ENCODE measurements around the gene FAM187B.
"Not testable (repeated sequence)": the region's sequence is repeated elsewhere in the genome, so short reads cannot be mapped to it uniquely, and the experiment has no call there.

The FAM187B gene

DNA sequence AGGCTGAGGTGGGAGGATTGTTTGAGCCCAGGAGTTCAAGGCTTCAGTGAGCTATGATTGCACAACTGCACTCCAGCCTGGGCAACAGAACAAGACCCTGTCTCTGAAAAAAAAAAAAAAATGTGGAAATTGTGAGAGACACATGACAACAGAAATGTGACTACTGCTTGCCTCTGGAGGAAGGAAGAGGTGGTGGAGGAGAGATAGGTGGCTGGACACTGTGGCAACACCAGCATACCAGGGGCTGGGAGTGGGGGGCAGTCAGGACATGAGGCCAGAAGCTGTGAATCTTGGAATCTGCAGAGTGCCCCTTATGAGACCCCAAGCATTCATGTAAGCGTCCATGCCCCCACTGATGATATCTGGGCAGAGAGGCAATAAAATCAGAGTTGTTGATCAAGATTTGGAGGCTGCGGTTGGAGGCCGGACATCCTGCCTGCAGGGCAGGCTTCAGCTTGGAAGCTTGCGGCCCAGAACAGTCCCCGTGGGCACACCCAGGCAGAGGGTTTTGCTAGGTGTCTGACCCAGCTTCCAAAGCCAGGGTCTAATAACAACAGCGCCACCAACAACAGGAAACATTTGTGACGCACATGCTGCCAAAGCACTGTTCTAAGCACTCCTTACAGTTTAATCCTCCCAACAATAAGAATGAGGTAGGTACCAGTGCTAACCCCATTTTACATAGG lies 16.9 kb downstream of the FAM187B start:
- peak; percentile 60 for DNase-seq

DNA sequence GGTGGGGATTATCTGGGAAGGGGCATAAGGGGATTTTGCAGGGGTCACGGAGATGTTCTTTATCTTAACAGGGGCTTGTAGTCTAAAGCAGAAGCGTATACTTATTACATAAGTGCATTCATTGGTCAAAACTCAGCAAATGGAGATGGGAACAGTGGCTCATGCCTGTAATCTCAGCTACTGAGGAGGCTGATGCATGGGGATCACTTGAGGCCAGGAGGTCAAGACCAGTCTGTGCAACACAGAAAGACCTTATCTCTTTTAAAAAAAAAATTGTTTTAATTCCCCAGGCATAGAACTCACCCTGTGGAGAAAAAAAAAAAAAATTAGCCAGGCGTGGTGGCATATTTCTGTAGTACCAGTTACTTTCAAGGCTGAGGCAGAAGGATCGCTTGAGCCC lies 18.9 kb downstream of the FAM187B start:
- no peak for DNase-seq

DNA sequence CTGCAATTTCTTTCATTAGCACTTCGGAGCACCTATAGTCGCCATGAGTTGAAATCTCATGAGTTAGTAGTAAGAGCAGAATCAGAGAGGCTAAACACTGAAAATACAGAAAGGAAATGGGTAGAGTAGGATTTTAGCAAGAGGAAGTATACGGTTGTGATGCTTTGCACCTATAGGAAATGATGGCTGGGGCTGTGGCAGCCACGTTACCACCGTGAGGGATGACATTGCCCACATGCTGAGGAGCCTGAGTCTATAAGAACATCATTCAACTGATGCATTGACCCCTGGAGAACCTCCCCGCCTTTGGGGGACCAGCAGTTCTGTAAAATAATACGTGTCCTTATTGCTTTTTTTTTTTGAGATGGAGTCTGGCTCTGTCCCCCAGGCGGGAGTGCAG lies 20.4 kb downstream of the FAM187B start:
- no peak for DNase-seq

GRCh38 chr19:35207391-35207871 lies 21.1 kb downstream of the FAM187B start:
- DNase-seq = peak; percentile 20

DNA sequence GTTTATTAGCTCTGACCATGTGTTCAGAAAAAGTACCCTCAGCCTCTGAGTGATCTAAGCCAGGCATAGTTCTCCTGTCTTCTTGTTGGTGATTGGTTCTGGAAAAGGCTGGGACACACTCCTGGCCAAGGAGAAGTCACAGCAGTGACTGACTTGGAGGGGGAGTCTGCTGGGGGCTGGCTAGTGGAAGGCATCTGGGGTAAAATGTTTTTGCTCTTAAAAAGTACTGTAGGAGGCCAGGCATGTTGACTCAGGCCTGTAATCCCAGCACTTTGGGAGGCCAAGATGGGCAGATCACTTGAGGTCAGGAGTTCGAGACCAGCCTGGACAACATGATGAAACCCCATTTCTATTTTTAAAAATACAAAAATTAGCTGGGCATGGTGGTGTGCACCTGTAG lies 21.7 kb downstream of the FAM187B start:
- DNase-seq = no peak

GRCh38 chr19:35206379-35206778 lies 22.2 kb downstream of the FAM187B start:
- peak; percentile 45 for DNase-seq

DNA sequence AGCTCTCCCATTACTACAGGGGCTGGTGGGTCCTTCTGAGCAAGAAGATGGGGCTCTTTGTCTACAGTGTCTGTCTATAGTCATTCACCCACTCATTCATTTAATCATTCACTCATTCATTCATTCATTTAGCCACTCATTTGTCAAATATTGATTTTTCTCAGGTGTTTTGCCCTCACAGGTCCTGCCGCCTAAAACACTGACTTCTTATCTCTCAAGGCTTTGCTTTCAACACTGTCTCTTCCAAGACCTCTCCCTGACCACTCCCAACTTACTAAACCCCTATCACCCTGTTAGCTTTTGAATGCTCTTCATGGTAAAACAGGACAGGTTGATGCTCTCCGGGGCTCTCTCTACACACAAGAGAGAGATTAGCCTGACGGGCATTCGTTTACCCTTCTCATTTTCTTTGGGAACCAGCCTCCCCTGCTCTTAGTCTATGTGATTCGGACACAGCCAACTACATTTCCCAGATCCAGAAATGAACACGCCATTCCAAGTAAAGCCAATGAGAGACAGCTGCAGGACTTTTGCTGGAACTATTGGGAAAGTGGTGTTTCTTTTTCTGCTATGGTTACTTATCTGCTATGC lies 22.7 kb downstream of the FAM187B start:
- no peak for DNase-seq

DNA sequence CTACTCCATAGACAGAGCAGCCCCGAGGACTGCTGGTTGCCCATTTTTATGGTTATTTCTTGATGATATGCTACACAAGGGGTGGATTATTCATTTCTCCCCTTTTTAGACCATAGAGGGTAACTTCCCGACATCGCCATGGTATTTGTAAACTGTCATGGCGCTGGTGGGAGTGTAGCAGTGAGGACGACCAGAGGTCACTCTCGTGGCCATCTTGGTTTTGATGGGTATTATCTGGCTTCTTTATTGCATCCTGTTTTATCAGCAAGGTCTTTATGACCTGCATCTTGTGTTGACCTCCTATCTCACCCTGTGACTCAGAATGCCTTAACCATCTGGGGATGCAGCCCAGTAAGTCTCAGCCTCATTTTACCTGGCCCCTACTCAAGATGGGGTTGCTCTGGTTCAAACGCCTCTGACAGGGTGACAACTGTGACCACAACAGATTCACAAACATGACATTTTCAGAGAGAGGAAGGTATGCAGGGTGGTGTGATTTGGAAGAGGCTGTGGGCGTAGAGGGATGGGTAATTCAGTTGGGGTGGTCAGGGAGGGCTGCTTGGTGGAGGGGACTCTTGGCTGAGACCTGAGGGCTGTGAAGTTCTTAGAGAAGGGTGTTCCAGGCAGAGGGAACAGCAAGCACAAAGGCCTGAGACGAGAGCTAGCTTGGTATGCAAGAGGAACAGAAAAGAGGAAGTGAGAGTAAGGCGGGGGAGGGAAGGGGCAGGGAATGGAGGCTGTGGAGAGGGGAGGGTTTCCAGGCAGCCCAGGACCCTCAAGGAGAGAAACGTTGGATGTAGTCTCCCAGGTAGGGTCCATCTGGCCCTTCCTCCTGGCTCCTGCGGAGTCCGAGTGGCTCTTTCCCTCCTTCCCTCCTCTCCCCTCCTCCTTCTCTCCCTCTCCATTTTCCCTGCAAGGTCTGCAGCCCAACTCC lies 23.5 kb downstream of the FAM187B start:
- no peak for DNase-seq

- no peak for DNase-seq
Measured at GRCh38 chr19:35202722-35203688, 25.5 kb downstream of the FAM187B start.

GRCh38 chr19:35199481-35199880 lies 29.1 kb downstream of the FAM187B start:
- no peak for DNase-seq

GRCh38 chr19:35196861-35197260 lies 31.7 kb downstream of the FAM187B start:
- not testable (repeated sequence) for DNase-seq

- no peak for DNase-seq
Measured at GRCh38 chr19:35195830-35196229, 32.7 kb downstream of the FAM187B start.

- DNase-seq = no peak
Measured at GRCh38 chr19:35194012-35194984, 34.2 kb downstream of the FAM187B start.

DNA sequence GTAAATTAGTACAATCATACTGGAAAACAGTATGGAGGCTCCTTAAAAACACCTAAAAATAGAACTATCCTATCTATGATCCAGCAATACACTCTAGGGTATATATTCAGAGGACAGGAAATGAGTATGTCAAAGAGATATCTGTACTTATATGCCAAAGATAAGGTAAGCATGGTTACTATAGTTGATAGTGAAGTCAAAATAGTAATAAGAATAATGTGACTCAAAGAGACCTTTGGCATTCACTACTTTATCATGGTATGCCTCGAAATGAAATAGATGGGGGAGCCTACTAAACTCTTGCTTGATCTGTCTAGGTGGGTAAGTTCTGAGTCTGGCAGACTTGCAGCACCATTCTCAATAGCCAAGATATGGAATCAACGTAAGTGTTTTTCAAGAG lies 43.7 kb downstream of the FAM187B start:
- no peak for DNase-seq

DNA sequence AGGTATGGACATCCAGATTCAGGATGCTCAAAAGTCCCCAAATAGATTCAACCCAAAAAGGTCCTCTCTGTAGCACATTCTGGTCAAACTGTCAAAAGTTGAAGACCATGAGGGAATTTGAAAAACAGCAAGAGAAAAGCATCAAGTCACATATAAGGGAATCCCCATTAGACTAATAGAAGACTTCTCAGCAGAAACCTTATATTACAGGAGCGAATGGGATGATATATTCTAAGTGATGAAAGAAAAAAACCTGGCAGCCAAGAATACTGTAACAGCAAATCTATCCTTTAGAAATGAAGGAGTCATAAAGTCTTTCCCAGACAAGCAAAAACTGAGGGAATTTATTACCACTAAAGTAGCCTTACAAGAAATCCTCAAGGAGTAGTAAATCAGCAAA lies 44.3 kb downstream of the FAM187B start:
- no peak for DNase-seq

GRCh38 chr19:35181387-35181786 lies 47.2 kb downstream of the FAM187B start:
- DNase-seq = no peak

DNA sequence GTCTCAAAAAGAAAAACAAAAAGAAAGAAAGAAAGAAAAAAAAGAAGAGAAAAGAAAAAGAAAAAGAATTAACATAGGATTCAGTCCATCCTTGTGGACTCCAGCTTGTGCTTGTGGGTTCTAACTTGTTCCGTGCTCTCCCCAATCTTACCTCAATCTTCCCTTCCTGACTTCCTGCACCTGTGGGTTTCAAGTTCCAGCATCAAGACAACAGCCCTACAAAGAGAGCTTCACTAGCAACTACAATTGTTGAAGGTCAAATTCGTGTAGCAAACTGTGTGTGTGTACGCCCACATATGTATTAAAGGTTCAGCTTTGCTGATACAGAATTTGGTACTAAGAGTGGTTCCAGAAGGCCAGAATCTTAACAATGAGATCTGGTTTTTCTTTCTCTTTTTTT lies 48.7 kb downstream of the FAM187B start:
- no peak for DNase-seq

- DNase-seq = no peak
Measured at GRCh38 chr19:35178701-35179100, 49.8 kb downstream of the FAM187B start.

DNA sequence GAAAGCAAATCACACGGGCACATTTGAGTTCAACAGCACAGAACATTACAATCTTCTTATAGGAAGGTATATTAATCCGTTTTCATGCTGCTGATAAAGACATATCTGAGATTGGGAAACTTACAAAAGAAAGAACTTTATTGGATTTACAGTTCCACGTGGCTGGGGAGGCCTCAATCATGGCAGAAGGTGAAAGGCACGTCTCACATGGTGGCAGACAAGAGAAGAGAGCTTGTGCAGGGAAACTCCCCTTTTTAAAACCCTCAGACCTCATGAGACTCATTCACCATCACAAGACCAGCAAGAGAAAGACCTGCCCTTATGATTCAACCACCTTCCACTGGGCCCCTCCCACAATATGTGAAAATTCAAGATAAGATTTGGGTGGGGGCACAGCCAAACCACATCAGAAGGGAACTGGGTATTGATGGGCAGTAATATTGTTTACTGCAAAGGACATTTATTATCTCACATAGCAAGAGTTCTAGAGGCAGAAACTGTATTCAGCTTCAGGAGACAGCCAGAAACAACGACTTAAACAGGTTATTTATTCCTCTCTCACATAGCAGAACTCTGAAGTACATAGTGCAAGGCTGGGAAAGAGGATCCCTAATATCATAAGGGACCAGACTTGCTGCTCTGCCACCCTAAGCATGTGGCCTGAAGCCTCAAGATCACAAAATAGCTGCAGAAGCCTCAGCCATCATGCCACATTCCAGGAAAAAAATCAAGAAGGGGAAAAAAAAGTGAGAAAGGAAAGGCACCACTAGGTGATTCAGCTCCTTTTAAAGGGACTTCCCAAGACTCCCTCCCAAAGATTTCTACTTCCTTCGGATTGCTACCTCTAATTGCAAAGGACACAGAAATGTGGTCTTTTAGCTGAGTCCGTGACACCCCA lies 50.9 kb downstream of the FAM187B start:
- no peak for DNase-seq

DNA sequence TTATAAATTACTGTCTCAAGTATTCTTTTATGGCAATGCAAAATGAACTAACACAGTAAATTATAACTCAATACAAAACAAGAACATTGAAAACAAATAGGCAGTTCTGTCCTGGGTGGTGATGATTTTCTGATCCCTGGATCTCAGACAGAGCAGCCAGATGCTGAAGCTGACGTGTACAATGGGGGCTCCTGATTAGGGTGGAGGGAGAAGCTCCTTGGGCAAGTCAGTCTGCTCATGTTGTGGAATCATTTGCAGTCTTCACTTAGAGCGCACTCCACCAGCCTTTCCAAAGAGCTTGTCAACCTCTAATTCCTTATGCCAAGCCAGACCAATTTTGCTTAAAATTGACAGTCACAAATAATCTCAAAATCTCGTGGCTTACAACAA lies 52.4 kb downstream of the FAM187B start:
- DNase-seq = no peak

Data from stimulated activated CD4-positive, alpha-beta T cell treated with anti-CD3 and anti-CD28 coated beads, Interleukin-4, amount 100 ng/mL, for 24 hours (primary cell).